IMR-90 (cell line): ENCODE measurements around the gene SLC1A1. TPM values are rescaled to one million over a fixed set of nuclear protein-coding genes. Genes with fewer than 3 reads are reported as not detected.
"Not testable (repeated sequence)": the region's sequence is repeated elsewhere in the genome, so short reads cannot be mapped to it uniquely, and the experiment has no call there.

Experiments
- ATAC-seq: fragments of 200-7000 bp; cut with Tn5 transposase; 2 replicates; pipeline ENCODE4 v1.9.1; 2020; ENCODE audit warnings: low read depth, mild to moderate bottlenecking, moderate library complexity
- BruUV-seq: library from RNA; stranded (reverse); fragments of 400-500 nt; replicated peaks from 2 replicates; lab custom pipeline; 2021; lab: Mats Ljungman, UMichigan
- CTCF ChIA-PET: fragments of 300-600 bp; formaldehyde crosslinking; extraction: SDS; loops from one replicate; lab custom pipeline; 2021; ENCODE audit warnings: antibody characterized with exemption; lab: Yijun Ruan, JAX
- POLR2A ChIA-PET: fragments of 300-600 bp; sonication (Branson Sonifier 250); formaldehyde crosslinking; loops from one replicate; lab custom pipeline; 2022; ENCODE audit warnings: antibody characterized with exemption; ENCODE audit not compliant: unreplicated experiment; lab: Charles Lee
- DNase-seq: peaks from one replicate; pipeline ENCODE4 v3.0.0; 2013
- H2AFZ ChIP-seq: replicated peaks from 2 replicates; pipeline ENCODE3; 2013; ENCODE audit warnings: low read length, mild to moderate bottlenecking; ENCODE audit not compliant: poor library complexity
- H2AK5ac ChIP-seq: 2 replicates; pipeline ENCODE4 v1.6.1; 2013; ENCODE audit warnings: low read depth, low read length, inconsistent platforms
- H2AK9ac ChIP-seq: replicated peaks from 2 replicates; pipeline ENCODE3; 2013; ENCODE audit warnings: mild to moderate bottlenecking, low read depth, low read length, moderate library complexity; ENCODE audit not compliant: poor library complexity
- H2BK120ac ChIP-seq: 2 replicates; pipeline ENCODE4 v1.6.1; 2013; ENCODE audit warnings: low read depth, low read length, inconsistent platforms
- H2BK15ac ChIP-seq: 3 replicates; pipeline ENCODE4 v1.6.1; 2013; ENCODE audit warnings: low read depth, low read length, inconsistent platforms
- H2BK20ac ChIP-seq: 2 replicates; pipeline ENCODE4 v1.6.1; 2013; ENCODE audit warnings: low read depth, mild to moderate bottlenecking, inconsistent platforms, low read length, moderate library complexity
- H2BK5ac ChIP-seq: 2 replicates; pipeline ENCODE4 v1.6.1; 2013; ENCODE audit warnings: mild to moderate bottlenecking, low read depth, low read length, inconsistent platforms; ENCODE audit not compliant: poor library complexity, severe bottlenecking
- H3K14ac ChIP-seq: replicated peaks from 2 replicates; pipeline ENCODE4 v1.6.1; 2013; ENCODE audit warnings: low read depth, low read length, inconsistent platforms
- H3K18ac ChIP-seq: 2 replicates; pipeline ENCODE4 v1.6.1; 2013; ENCODE audit warnings: low read depth, low read length, control low read depth
- H3K23ac ChIP-seq: 2 replicates; pipeline ENCODE4 v1.6.1; 2013; ENCODE audit warnings: low read depth, low read length, inconsistent platforms
- H3K27ac ChIP-seq: 2 replicates; pipeline ENCODE4 v1.5.1; 2013; ENCODE audit warnings: mild to moderate bottlenecking, control low read depth, low read length; ENCODE audit not compliant: insufficient read depth
- H3K27me3 ChIP-seq: 2 replicates; pipeline ENCODE4 v1.6.1; 2013; ENCODE audit warnings: low read length; ENCODE audit not compliant: control insufficient read depth, insufficient read depth
- H3K36me3 ChIP-seq: 2 replicates; pipeline ENCODE4 v1.6.1; 2013; ENCODE audit warnings: low read length, mixed read lengths; ENCODE audit not compliant: control insufficient read depth, insufficient read depth
- H3K4ac ChIP-seq: 2 replicates; pipeline ENCODE4 v1.6.1; 2013; ENCODE audit warnings: low read depth, low read length, inconsistent platforms
- H3K4me1 ChIP-seq: 2 replicates; pipeline ENCODE4 v1.6.1; 2013; ENCODE audit warnings: low read length, mixed read lengths; ENCODE audit not compliant: control insufficient read depth, insufficient read depth
- H3K4me2 ChIP-seq: 2 replicates; pipeline ENCODE4 v1.6.1; 2013; ENCODE audit warnings: low read depth, mild to moderate bottlenecking, control low read depth, low read length, moderate library complexity
- H3K4me3 ChIP-seq: 2 replicates; pipeline ENCODE4 v1.5.1; 2013; ENCODE audit warnings: low read depth, mild to moderate bottlenecking, control low read depth, low read length, moderate library complexity; ENCODE audit not compliant: insufficient read depth
- H3K56ac ChIP-seq: 2 replicates; pipeline ENCODE4 v1.6.1; 2013; ENCODE audit warnings: low read length, inconsistent platforms; ENCODE audit not compliant: insufficient read depth; ENCODE audit errors: extremely low read depth
- H3K79me1 ChIP-seq, 2 experiments: 2 replicates each; pipeline ENCODE4 v1.6.1; 2013; ENCODE audit warnings: low read length in 2 of 2, inconsistent platforms in 1 of 2, low read depth in 1 of 2
- H3K9ac ChIP-seq: 2 replicates; pipeline ENCODE4 v1.6.1; 2013; ENCODE audit warnings: low read depth, low read length, control low read depth
- H3K9me1 ChIP-seq: 2 replicates; pipeline ENCODE4 v1.6.1; 2013; ENCODE audit warnings: low read length, inconsistent platforms; ENCODE audit not compliant: insufficient read depth
- H3K9me3 ChIP-seq: 2 replicates; pipeline ENCODE4 v1.6.1; 2013; ENCODE audit warnings: low read length; ENCODE audit not compliant: control insufficient read depth, insufficient read depth
- H4K20me1 ChIP-seq: 2 replicates; pipeline ENCODE4 v1.6.1; 2013; ENCODE audit warnings: low read length, inconsistent platforms; ENCODE audit not compliant: insufficient read depth
- H4K5ac ChIP-seq: 2 replicates; pipeline ENCODE4 v1.6.1; 2013; ENCODE audit warnings: mild to moderate bottlenecking, low read depth, low read length, control low read depth
- H4K8ac ChIP-seq, 2 experiments: 2 replicates each; pipeline ENCODE4 v1.6.1; 2013; ENCODE audit warnings: low read depth in 2 of 2, low read length in 2 of 2, control low read depth in 1 of 2, inconsistent platforms in 1 of 2
- H4K91ac ChIP-seq: 2 replicates; pipeline ENCODE4 v1.6.1; 2013; ENCODE audit warnings: low read depth, low read length, inconsistent platforms; ENCODE audit not compliant: insufficient read depth
- WGBS, 2 experiments: methylation state at CpG; one replicate each; pipeline versions ENCODE4 v1.1.5 to v1.1.7; 2013; ENCODE audit warnings: missing lambda C conversion rate in 2 of 2; ENCODE audit not compliant: insufficient read length in 1 of 2; ENCODE audit errors: extremely low coverage in 2 of 2; 5-methylcytosine and 5-hydroxymethylcytosine counted together
- dilution Hi-C: fragments of 300-500 bp; cut with HindIII; formaldehyde crosslinking; loops from one replicate; pipeline ENCODE4 v1.14.3; 2018; ENCODE audit warnings: low sequenced_read_pairs; ENCODE audit not compliant: unreplicated experiment
- in situ Hi-C: fragments of 300-500 bp; cut with MboI; formaldehyde crosslinking; loops from 3 replicates; pipeline ENCODE4 v1.14.3; 2019; ENCODE audit warnings: low sequenced_read_pairs, inconsistent platforms, mixed read lengths
- intact Hi-C: fragments of 100-400 bp; cut with micrococcal nuclease; formaldehyde crosslinking; loops from 2 replicates; pipeline ENCODE4 v1.10.0; 2022
- polyA plus RNA-seq, 3 experiments: library from polyadenylated mRNA; depleted of rRNA; stranded (reverse); fragments of >200 nt; gene quantifications; 2 replicates each; pipeline ENCODE4 v1.2.3, GENCODE V29; 2012; ENCODE audit warnings: low replicate concordance in 1 of 3
- total RNA-seq: library from RNA; depleted of rRNA; stranded (reverse); fragments of >200 nt; gene quantifications from 2 replicates; pipeline ENCODE4 v1.2.3, GENCODE V29; 2012

SLC1A1 gene
- total and polyA plus RNA-seq, 2 of the 4 experiments (the other 2 are of a cell fraction) = 2.2 to 4.1 TPM

DNA sequence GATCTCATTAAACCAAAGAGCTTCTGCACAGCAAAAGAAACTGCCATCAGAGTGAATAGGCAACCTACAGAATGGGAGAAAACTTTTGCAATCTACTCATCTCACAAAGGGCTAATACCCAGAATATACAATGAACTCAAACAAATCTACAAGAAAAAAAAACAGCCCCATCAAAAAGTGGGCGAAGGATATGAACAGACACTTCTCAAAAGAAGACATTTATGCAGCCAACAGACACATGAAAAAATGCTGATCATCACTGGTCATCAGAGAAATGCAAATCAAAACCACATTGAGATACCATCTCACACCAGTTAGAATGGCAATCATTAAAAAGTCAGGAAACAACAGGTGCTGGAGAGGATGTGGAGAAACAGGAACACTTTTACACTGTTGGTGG is 45.9 kb downstream of the SLC1A1 start:
- not testable (repeated sequence) for H3K36me3 ChIP-seq

More for the DNA sequence above, 45.9 kb downstream of the SLC1A1 start:
- H3K27ac ChIP-seq, H3K4me3 ChIP-seq, H2BK20ac ChIP-seq, ATAC-seq, H4K8ac ChIP-seq, H3K4me2 ChIP-seq, H3K4me1 ChIP-seq, in situ Hi-C loops, intact Hi-C loops, H3K9me3 ChIP-seq, H3K79me1 ChIP-seq, H3K9me1 ChIP-seq, H3K18ac ChIP-seq, H3K23ac ChIP-seq, H2AK5ac ChIP-seq, H2AK9ac ChIP-seq, DNase-seq, H2AFZ ChIP-seq, H4K20me1 ChIP-seq, H2BK5ac ChIP-seq, BruUV-seq, H3K27me3 ChIP-seq, dilution Hi-C loops, CTCF ChIA-PET, H4K5ac ChIP-seq, H3K4ac ChIP-seq, H3K9ac ChIP-seq, H3K56ac ChIP-seq, H2BK15ac ChIP-seq, H4K91ac ChIP-seq, H3K14ac ChIP-seq, POLR2A ChIA-PET, H2BK120ac ChIP-seq: not testable (repeated sequence)
- WGBS, 2 experiments = no CpG with 5 or more reads among the region's 1 CpG
